Measurements from ENCODE around the gene PLSCR4. TPM values are rescaled to one million over a fixed set of nuclear protein-coding genes. Genes with fewer than 3 reads are reported as not detected.
A peak's percentile ranks its signal among the peaks of the same experiment; 100 is the strongest.

The PLSCR4 gene
- total and polyA plus RNA-seq, 4 donors = 19.5 to 56.4 (median 34.9) TPM

DNA sequence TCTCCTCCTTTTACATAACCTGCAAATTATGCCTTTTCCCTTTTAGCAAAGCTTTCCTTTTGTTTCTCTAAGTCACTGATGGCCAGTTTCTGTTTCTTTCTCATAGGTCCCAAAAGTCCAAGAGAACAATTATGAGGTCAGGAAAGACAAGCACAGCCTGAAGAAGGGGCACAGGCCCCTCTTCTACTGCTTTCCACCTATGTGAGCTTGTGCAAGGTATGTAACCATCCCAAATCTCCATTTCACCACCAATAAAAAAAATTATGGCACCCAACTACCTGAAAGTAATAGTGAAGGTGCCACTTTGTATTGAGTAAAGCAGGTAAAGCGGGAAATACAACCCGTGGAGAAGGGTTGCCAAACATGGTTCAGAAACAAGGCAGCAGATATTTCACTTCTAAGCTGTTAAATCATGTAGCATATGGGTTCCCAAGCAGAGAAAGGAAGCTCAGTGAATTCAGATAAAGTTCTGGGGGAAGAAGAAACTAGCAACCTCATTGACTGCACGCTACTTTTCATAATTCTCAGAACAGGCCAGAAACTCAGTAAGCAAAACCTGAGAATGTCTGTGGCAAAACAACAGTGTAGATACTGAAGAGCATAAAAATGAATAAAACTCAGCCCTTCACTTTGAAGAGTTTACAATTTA, 94.1 kb downstream of the PLSCR4 start:
- Histone ChIP-seq H3K27me3 (ENCODE audit: control insufficient read depth in 4 of 4, insufficient read depth in 4 of 4, low read length in 3 of 4) (no peaks in the 10 kb centered on the region), H3K9me3 (ENCODE audit: control insufficient read depth in 4 of 4, low read length in 3 of 4) (no peaks in the 10 kb centered on the region), H3K9ac (ENCODE audit: low read depth in 1 of 2, low read length in 2 of 2) (peak overlapping the region in 1 of 2 donors; percentile 77), H3K4me3 (ENCODE audit: low read depth in 1 of 3, low read length in 3 of 3) (peak overlapping the region in 1 of 3 donors; percentile 37), H3K36me3 (ENCODE audit: control insufficient read depth in 4 of 4, insufficient read depth in 3 of 4, low read depth in 1 of 4, low read length in 3 of 4) (no peaks in the 10 kb centered on the region), H3K4me1 (ENCODE audit: control insufficient read depth in 4 of 4, insufficient read depth in 4 of 4, low read length in 3 of 4) (peaks cover 9 to 64% (median 40%) of the 10 kb centered on the region in 4 donors), H3K27ac (ENCODE audit: low read depth in 1 of 2, low read length in 2 of 2) (peak overlapping the region; percentile 76 to 95)
- WGBS = 57% methylated on average over 3 of the region's 3 CpGs
- TF ChIP-seq YY1 (IDR thresholded peaks at IDR 0.05) = peak; percentile 12
- no peak for TF ChIP-seq JUND (IDR thresholded peaks at IDR 0.05)
- no peak for TF ChIP-seq FOXA1 (IDR thresholded peaks at IDR 0.05)
- TF ChIP-seq, protein P1, sequence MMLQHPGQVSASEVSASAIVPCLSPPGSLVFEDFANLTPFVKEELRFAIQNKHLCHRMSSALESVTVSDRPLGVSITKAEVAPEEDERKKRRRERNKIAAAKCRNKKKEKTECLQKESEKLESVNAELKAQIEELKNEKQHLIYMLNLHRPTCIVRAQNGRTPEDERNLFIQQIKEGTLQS (IDR thresholded peaks at IDR 0.05) = no peak
- TF ChIP-seq, protein P2, sequence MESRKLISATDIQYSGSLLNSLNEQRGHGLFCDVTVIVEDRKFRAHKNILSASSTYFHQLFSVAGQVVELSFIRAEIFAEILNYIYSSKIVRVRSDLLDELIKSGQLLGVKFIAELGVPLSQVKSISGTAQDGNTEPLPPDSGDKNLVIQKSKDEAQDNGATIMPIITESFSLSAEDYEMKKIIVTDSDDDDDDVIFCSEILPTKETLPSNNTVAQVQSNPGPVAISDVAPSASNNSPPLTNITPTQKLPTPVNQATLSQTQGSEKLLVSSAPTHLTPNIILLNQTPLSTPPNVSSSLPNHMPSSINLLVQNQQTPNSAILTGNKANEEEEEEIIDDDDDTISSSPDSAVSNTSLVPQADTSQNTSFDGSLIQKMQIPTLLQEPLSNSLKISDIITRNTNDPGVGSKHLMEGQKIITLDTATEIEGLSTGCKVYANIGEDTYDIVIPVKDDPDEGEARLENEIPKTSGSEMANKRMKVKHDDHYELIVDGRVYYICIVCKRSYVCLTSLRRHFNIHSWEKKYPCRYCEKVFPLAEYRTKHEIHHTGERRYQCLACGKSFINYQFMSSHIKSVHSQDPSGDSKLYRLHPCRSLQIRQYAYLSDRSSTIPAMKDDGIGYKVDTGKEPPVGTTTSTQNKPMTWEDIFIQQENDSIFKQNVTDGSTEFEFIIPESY (IDR thresholded peaks at IDR 0.05) = no peak
- TF ChIP-seq HNF4A (conservative IDR thresholded peaks at IDR 0.05) = peak; percentile 20 to 24
- TF ChIP-seq RXRA (IDR thresholded peaks at IDR 0.05) = no peak
- no peak for TF ChIP-seq GABPA (IDR thresholded peaks at IDR 0.05 in 1 of 2, conservative IDR thresholded peaks at IDR 0.05 in 1 of 2)
- DNase-seq (ENCODE audit: low spot score) = no peak

DNA sequence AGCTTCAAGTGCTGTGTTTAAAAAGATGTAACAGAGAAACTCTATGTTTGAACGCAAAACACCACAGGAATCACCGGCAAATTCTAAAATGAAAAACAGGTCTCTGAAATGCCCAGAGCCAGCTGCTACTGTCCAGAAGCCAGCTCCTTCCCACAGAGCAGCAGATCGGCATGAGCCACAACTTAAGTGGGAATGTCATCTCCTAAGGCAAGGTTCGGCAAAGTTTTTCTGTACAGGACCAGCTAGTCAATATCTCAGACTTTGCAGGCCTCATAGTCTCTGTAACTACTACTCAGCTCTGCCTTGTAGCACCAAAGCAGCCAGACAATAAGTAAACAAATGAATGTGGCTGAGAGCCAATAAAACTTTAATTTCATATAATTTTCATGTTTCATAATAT, 94.8 kb downstream of the PLSCR4 start:
- no peaks in the 10 kb centered on the region for H3K27me3 ChIP-seq (ENCODE audit: control insufficient read depth in 4 of 4, insufficient read depth in 4 of 4, low read length in 3 of 4)
- peaks cover 0 to 2% (median 0%) of the 10 kb centered on the region in 4 donors for H3K36me3 ChIP-seq (ENCODE audit: control insufficient read depth in 4 of 4, insufficient read depth in 3 of 4, low read depth in 1 of 4, low read length in 3 of 4)
- no peaks in the 10 kb centered on the region for H3K9me3 ChIP-seq (ENCODE audit: control insufficient read depth in 4 of 4, low read length in 3 of 4)
- DNase-seq (ENCODE audit: low spot score) = no peak
- H3K9ac ChIP-seq (ENCODE audit: low read depth in 1 of 2, low read length in 2 of 2) = peak overlapping the region; percentile 5 to 77
- TF ChIP-seq, protein P3, sequence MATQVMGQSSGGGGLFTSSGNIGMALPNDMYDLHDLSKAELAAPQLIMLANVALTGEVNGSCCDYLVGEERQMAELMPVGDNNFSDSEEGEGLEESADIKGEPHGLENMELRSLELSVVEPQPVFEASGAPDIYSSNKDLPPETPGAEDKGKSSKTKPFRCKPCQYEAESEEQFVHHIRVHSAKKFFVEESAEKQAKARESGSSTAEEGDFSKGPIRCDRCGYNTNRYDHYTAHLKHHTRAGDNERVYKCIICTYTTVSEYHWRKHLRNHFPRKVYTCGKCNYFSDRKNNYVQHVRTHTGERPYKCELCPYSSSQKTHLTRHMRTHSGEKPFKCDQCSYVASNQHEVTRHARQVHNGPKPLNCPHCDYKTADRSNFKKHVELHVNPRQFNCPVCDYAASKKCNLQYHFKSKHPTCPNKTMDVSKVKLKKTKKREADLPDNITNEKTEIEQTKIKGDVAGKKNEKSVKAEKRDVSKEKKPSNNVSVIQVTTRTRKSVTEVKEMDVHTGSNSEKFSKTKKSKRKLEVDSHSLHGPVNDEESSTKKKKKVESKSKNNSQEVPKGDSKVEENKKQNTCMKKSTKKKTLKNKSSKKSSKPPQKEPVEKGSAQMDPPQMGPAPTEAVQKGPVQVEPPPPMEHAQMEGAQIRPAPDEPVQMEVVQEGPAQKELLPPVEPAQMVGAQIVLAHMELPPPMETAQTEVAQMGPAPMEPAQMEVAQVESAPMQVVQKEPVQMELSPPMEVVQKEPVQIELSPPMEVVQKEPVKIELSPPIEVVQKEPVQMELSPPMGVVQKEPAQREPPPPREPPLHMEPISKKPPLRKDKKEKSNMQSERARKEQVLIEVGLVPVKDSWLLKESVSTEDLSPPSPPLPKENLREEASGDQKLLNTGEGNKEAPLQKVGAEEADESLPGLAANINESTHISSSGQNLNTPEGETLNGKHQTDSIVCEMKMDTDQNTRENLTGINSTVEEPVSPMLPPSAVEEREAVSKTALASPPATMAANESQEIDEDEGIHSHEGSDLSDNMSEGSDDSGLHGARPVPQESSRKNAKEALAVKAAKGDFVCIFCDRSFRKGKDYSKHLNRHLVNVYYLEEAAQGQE (IDR thresholded peaks at IDR 0.05) = no peak
- TF ChIP-seq EGR1 (IDR thresholded peaks at IDR 0.05; ENCODE audit: low read depth in 2 of 2) = no peak
- TF ChIP-seq TAF1 (conservative IDR thresholded peaks at IDR 0.05) = no peak
- TF ChIP-seq, protein P2 (IDR thresholded peaks at IDR 0.05) = no peak
- TF ChIP-seq, protein P4, sequence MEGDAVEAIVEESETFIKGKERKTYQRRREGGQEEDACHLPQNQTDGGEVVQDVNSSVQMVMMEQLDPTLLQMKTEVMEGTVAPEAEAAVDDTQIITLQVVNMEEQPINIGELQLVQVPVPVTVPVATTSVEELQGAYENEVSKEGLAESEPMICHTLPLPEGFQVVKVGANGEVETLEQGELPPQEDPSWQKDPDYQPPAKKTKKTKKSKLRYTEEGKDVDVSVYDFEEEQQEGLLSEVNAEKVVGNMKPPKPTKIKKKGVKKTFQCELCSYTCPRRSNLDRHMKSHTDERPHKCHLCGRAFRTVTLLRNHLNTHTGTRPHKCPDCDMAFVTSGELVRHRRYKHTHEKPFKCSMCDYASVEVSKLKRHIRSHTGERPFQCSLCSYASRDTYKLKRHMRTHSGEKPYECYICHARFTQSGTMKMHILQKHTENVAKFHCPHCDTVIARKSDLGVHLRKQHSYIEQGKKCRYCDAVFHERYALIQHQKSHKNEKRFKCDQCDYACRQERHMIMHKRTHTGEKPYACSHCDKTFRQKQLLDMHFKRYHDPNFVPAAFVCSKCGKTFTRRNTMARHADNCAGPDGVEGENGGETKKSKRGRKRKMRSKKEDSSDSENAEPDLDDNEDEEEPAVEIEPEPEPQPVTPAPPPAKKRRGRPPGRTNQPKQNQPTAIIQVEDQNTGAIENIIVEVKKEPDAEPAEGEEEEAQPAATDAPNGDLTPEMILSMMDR (IDR thresholded peaks at IDR 0.05; ENCODE audit: low read depth, low read length, missing input control) = no peak
- TF ChIP-seq RAD21 (IDR thresholded peaks at IDR 0.05) = no peak
- no peak for TF ChIP-seq RXRA (IDR thresholded peaks at IDR 0.05)
- no peak for TF ChIP-seq SP1 (IDR thresholded peaks at IDR 0.05)
- TF ChIP-seq, protein P5, sequence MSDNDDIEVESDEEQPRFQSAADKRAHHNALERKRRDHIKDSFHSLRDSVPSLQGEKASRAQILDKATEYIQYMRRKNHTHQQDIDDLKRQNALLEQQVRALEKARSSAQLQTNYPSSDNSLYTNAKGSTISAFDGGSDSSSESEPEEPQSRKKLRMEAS (IDR thresholded peaks at IDR 0.05) = no peak
- TF ChIP-seq NR2F2 (IDR thresholded peaks at IDR 0.05) = no peak
- TF ChIP-seq FOXA1 (IDR thresholded peaks at IDR 0.05) = no peak
- H3K4me1 ChIP-seq (ENCODE audit: control insufficient read depth in 4 of 4, insufficient read depth in 4 of 4, low read length in 3 of 4) = peaks cover 9 to 64% (median 40%) of the 10 kb centered on the region in 4 donors
- peak overlapping the region; percentile 76 to 95 for H3K27ac ChIP-seq (ENCODE audit: low read depth in 1 of 2, low read length in 2 of 2)
- peak overlapping the region; percentile 25 to 37 (median 34) for H3K4me3 ChIP-seq (ENCODE audit: low read depth in 1 of 3, low read length in 3 of 3)
- WGBS = 24% methylated on average over 4 of the region's 4 CpGs
